Thyroid gland (tissue), 4 donors: Measurements from ENCODE around the gene MYLK. TPM values are rescaled to one million over a fixed set of nuclear protein-coding genes. Genes with fewer than 3 reads are reported as not detected.

Source experiments
- DNase-seq, 2 donors: peaks; one replicate each; pipeline ENCODE4 v3.0.0-alpha.2; 2019
- H3K27ac ChIP-seq, 3 donors: fragments of 200-600 bp; sonication (generic); 1 replicate in 2 of 3; 2 replicates in 1 of 3; pipeline ENCODE4 v1.5.1; 2016 to 2019; ENCODE audit warnings: mild to moderate bottlenecking in 1 of 3, moderate library complexity in 1 of 3
- H3K27me3 ChIP-seq: fragments of 200-600 bp; sonication (generic); one replicate; pipeline ENCODE4 v1.5.1; 2019
- H3K36me3 ChIP-seq, 2 donors: fragments of 200-600 bp; sonication (generic); one replicate each; pipeline ENCODE4 v1.5.1; 2016 to 2019
- H3K4me1 ChIP-seq, 2 donors: fragments of 200-600 bp; sonication (generic); one replicate each; pipeline ENCODE4 v1.5.1; 2017 to 2019
- H3K4me3 ChIP-seq, 3 donors: fragments of 200-600 bp; sonication (generic); replicated peaks in 1 of 3; 1 replicate in 2 of 3; 2 replicates in 1 of 3; pipeline ENCODE4 v1.5.1; 2016; ENCODE audit warnings: mild to moderate bottlenecking in 1 of 3
- H3K9me3 ChIP-seq: fragments of 200-600 bp; sonication (generic); one replicate; pipeline ENCODE4 v1.5.1; 2017
- POLR2A ChIP-seq, 2 donors: fragments of 450-650 bp; IDR thresholded peaks; one replicate each; pipeline ENCODE4 v1.6.1; 2017; ENCODE audit warnings: antibody characterized with exemption in 2 of 2, mild to moderate bottlenecking in 2 of 2, moderate library complexity in 1 of 2
- WGBS, 2 donors: methylation state at CpG; one replicate each; pipeline ENCODE4 v1.1.5; 2017; 5-methylcytosine and 5-hydroxymethylcytosine counted together
- intact Hi-C: fragments of 100-400 bp; cut with DNase I; formaldehyde crosslinking; loops from one replicate; pipeline ENCODE4 v1.15.1; 2023
- total RNA-seq, 4 donors: library from RNA; depleted of rRNA; stranded (reverse); fragments of >200 nt; gene quantifications; one replicate each; pipeline ENCODE4 v1.2.3, GENCODE V29; 2016
- TF ChIP-seq, protein P1 (sequence below), 6 experiments: fragments of 200-600 bp in 3 of 6; fragments of 450-650 bp in 3 of 6; sonication (generic) in 3 of 6; IDR thresholded peaks; one replicate each; pipeline ENCODE4 v1.5.1; 2016 to 2019; ENCODE audit warnings: antibody characterized with exemption in 6 of 6, mild to moderate bottlenecking in 2 of 6, inconsistent platforms in 1 of 6, moderate library complexity in 1 of 6

MYLK gene
- total RNA-seq, 4 donors from 2014 or later = 28.9 to 51.2 (median 37.4) TPM

DNA sequence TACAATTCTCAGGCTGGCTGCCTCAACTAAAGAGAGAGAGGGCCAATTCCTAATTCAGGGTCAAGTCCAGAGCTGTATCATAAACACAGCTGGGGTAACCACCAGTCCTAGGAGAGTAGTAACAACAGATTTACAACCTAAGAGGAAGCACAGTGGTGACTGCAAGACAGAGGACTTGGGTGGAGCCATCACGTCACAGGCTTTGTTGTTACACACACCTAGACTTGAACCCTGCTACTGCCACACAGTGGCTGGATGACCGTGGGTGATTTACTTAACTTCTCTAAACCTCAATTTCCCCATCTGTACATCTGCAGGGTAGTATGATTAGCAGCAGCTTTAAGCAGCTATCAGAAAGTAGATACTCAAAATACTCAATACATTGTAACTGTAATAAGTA is 78.6 kb downstream of the MYLK start:
- no peaks in the 10 kb centered on the region for H3K27me3 ChIP-seq
- no peak for TF ChIP-seq POLR2A (IDR thresholded peaks at IDR 0.05)
- TF ChIP-seq, protein P1, sequence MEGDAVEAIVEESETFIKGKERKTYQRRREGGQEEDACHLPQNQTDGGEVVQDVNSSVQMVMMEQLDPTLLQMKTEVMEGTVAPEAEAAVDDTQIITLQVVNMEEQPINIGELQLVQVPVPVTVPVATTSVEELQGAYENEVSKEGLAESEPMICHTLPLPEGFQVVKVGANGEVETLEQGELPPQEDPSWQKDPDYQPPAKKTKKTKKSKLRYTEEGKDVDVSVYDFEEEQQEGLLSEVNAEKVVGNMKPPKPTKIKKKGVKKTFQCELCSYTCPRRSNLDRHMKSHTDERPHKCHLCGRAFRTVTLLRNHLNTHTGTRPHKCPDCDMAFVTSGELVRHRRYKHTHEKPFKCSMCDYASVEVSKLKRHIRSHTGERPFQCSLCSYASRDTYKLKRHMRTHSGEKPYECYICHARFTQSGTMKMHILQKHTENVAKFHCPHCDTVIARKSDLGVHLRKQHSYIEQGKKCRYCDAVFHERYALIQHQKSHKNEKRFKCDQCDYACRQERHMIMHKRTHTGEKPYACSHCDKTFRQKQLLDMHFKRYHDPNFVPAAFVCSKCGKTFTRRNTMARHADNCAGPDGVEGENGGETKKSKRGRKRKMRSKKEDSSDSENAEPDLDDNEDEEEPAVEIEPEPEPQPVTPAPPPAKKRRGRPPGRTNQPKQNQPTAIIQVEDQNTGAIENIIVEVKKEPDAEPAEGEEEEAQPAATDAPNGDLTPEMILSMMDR (IDR thresholded peaks at IDR 0.05) = no peak
- H3K36me3 ChIP-seq = no peaks in the 10 kb centered on the region
- H3K27ac ChIP-seq = no peak overlapping the region
- no peak for DNase-seq
- intact Hi-C loops = no loop called here
- H3K4me1 ChIP-seq = no peaks in the 10 kb centered on the region
- H3K9me3 ChIP-seq = no peaks in the 10 kb centered on the region
- no peak overlapping the region for H3K4me3 ChIP-seq
- 91 to 93% methylated on average over 2 of the region's 2 CpGs for WGBS, 2 donors

DNA sequence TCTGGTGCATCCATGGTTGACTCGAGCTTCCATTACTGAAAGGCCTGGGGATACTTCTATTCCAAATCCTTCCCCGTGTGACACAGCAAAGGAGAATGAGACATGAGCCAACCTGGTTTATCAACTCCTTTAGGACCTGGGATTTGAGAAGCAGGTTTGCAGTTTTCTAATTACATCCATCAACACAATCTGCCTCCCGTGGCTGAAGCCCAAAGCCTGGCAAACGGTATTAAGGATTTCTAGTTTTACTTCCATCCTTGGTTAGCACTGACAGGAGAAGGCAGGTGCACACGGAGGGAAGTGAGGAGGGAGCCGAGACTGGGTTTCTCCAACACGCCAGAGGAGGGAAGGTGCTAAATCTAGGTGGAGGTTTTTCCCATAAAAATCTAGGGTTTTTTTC is 79.0 kb downstream of the MYLK start:
- WGBS, 2 donors = 84 to 95% methylated on average over 7 of the region's 7 CpGs
- no peak for DNase-seq
- Histone ChIP-seq H3K4me3 (no peak overlapping the region), H3K27me3 (no peaks in the 10 kb centered on the region), H3K36me3 (no peaks in the 10 kb centered on the region), H3K27ac (no peak overlapping the region), H3K4me1 (no peaks in the 10 kb centered on the region), H3K9me3 (no peaks in the 10 kb centered on the region)
- TF ChIP-seq POLR2A (IDR thresholded peaks at IDR 0.05) = no peak
- TF ChIP-seq, protein P1 (IDR thresholded peaks at IDR 0.05) = no peak
- intact Hi-C loops = no loop called here

DNA sequence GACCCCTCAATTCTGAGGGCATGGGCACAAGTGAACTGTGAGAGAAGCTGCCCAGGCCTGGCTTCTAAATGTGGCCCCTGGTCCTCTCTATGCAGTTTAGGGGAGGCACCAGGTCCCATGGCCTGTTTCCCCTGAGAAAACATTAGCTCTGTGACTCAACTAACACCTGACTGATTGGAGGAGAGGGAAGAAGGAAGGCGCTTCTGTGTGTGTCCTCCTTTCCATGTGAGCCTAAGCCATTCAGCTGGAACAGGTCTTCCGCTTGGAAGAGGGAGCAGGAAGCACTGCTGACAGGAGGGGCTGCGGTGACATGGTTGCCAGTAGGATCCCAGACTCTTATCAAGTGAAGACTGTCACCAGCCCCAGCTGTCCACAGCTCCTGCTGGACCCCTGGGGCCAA is 79.5 kb downstream of the MYLK start:
- TF ChIP-seq POLR2A (IDR thresholded peaks at IDR 0.05) = no peak
- TF ChIP-seq, protein P1 (IDR thresholded peaks at IDR 0.05) = no peak
- no peak for DNase-seq
- Histone ChIP-seq H3K4me3 (no peak overlapping the region), H3K36me3 (no peaks in the 10 kb centered on the region), H3K9me3 (no peaks in the 10 kb centered on the region), H3K27me3 (no peaks in the 10 kb centered on the region), H3K4me1 (no peaks in the 10 kb centered on the region), H3K27ac (no peak overlapping the region)
- intact Hi-C loops = no loop called here
- 77 to 85% methylated on average over 3 of the region's 3 CpGs for WGBS, 2 donors

DNA sequence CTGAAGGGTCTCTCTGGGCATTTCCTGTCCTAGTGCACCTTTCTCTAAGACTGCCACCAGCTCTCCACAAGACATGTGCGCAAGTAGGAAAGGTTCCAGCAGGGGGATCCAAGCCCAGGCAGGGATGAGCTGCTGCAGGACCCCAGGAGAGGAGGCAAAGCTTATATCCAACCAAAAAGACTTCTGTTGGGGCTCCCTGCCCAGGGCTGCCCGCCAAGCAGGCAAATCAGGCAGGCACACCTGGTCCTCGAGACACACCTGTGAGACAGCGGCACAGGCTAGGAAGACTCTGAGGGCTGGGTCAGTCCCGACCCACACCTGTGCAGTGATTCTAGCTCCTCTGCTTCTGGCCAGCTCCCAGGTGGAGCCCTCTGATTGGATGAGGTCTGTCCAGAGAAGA is 80.6 kb downstream of the MYLK start:
- TF ChIP-seq, protein P1 (IDR thresholded peaks at IDR 0.05) = no peak
- TF ChIP-seq POLR2A (IDR thresholded peaks at IDR 0.05) = no peak
- Histone ChIP-seq H3K4me1 (no peaks in the 10 kb centered on the region), H3K27ac (no peak overlapping the region), H3K36me3 (no peaks in the 10 kb centered on the region), H3K27me3 (no peaks in the 10 kb centered on the region), H3K4me3 (no peak overlapping the region), H3K9me3 (no peaks in the 10 kb centered on the region)
- 21 to 57% methylated on average over 3 to 5 of the region's 5 CpGs for WGBS, 2 donors
- intact Hi-C loops = no loop called here
- DNase-seq = no peak

DNA sequence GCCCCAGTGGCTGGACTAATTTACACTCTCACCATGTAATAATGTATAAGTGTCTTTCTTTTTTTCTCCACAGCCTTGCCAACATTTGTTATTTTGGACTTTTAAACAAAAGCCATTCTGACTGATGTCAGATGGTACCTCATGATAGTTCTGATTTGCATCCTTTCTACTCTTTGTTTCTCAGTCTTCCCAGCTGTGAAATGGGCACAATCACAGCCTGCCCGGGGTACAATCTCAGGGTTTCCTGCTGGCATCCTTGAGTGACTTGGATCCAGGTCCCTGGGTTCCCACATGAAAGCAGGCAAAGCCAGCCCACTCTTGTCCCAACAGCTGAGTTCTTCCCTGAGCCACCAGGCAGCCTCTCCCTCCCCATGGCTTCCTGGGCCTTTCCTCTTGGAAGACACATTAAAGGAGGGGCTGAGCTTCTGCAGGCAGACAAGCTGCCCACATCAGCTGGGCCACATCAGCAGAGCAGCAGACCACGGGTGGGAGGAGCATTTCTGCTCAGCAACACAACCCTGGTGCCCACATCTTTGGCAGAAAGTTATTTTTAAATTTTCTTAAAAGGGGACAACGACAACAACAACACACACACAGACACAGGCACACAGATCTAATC is 82.0 kb downstream of the MYLK start:
- H3K27me3 ChIP-seq = no peaks in the 10 kb centered on the region
- TF ChIP-seq, protein P1 (IDR thresholded peaks at IDR 0.05) = no peak
- no peak for TF ChIP-seq POLR2A (IDR thresholded peaks at IDR 0.05)
- H3K9me3 ChIP-seq = no peaks in the 10 kb centered on the region
- H3K27ac ChIP-seq = no peak overlapping the region
- DNase-seq = no peak
- intact Hi-C loops = no loop called here
- 82 to 87% methylated on average over 3 of the region's 3 CpGs for WGBS, 2 donors
- no peaks in the 10 kb centered on the region for H3K36me3 ChIP-seq
- no peak overlapping the region for H3K4me3 ChIP-seq
- H3K4me1 ChIP-seq = no peaks in the 10 kb centered on the region
